Measurements from ENCODE around the gene CLPTM1. TPM values are rescaled to one million over a fixed set of nuclear protein-coding genes. Genes with fewer than 3 reads are reported as not detected.
"Not testable (repeated sequence)": the region's sequence is repeated elsewhere in the genome, so short reads cannot be mapped to it uniquely, and the experiment has no call there.

CLPTM1 gene
- total RNA-seq, 4 donors from 2014 or later: 65.3 to 94.6 (median 79.8) TPM

- Histone ChIP-seq H3K27me3 (no peaks in the 10 kb centered on the region), H3K27ac (no peak overlapping the region), H3K9me3 (no peaks in the 10 kb centered on the region), H3K4me1 (no peaks in the 10 kb centered on the region), H3K4me3 (no peak overlapping the region), H3K36me3 (peaks cover 0 to 17% (median 6%) of the 10 kb centered on the region in 4 donors)
- intact Hi-C loops (cut with DNase I; ENCODE audit: low total_unique reads) (no loop called here), in situ Hi-C loops (cut with MboI; ENCODE audit: low pct_ligation_motif_present in 1 of 4, low pct_unique_long_range_greater_than_20kb in 1 of 4, low sequenced_read_pairs in 3 of 4) (no loop called here)
- TF ChIP-seq POLR2A (IDR thresholded peaks at IDR 0.05) (no peak), CTCF (IDR thresholded peaks at IDR 0.05) (no peak), EP300 (IDR thresholded peaks at IDR 0.05; ENCODE audit: low read depth) (no peak), POLR2AphosphoS5 (IDR thresholded peaks at IDR 0.05) (no peak)
- WGBS, 2 donors (ENCODE audit: low coverage in 1 of 2): 91% methylated on average over 44 of the region's 44 CpGs; no CpG with 5 or more reads in 1 of the 2 donors
- DNase-seq: no peak
These were observed 37.4 kb downstream of the CLPTM1 start for GRCh38 chr19:44992336-44993163.

- H3K36me3 ChIP-seq: peaks cover 0 to 17% (median 6%) of the 10 kb centered on the region in 4 donors
- H3K9me3 ChIP-seq: no peaks in the 10 kb centered on the region
- no peak for DNase-seq
- intact Hi-C loops (cut with DNase I; ENCODE audit: low total_unique reads): no loop called here
- H3K4me3 ChIP-seq: no peak overlapping the region
- no peaks in the 10 kb centered on the region for H3K27me3 ChIP-seq
- WGBS, 2 donors (ENCODE audit: low coverage in 1 of 2): 87 to 91% methylated on average over 6 of the region's 6 CpGs
- in situ Hi-C loops (cut with MboI; ENCODE audit: low pct_ligation_motif_present in 1 of 4, low pct_unique_long_range_greater_than_20kb in 1 of 4, low sequenced_read_pairs in 3 of 4): no loop called here
- TF ChIP-seq POLR2A (IDR thresholded peaks at IDR 0.05): no peak
- TF ChIP-seq EP300 (IDR thresholded peaks at IDR 0.05; ENCODE audit: low read depth): no peak
- no peak for TF ChIP-seq POLR2AphosphoS5 (IDR thresholded peaks at IDR 0.05)
- no peak for TF ChIP-seq CTCF (IDR thresholded peaks at IDR 0.05)
- no peak overlapping the region for H3K27ac ChIP-seq
- no peaks in the 10 kb centered on the region for H3K4me1 ChIP-seq
These were observed 38.3 kb downstream of the CLPTM1 start for GRCh38 chr19:44993526-44993925.

GRCh38 chr19:44993926-44994537 is 38.9 kb downstream of the CLPTM1 start:
- in situ Hi-C loops (cut with MboI; ENCODE audit: low pct_ligation_motif_present in 1 of 4, low pct_unique_long_range_greater_than_20kb in 1 of 4, low sequenced_read_pairs in 3 of 4): no loop called here
- no peak for TF ChIP-seq POLR2A (IDR thresholded peaks at IDR 0.05)
- TF ChIP-seq POLR2AphosphoS5 (IDR thresholded peaks at IDR 0.05): no peak
- TF ChIP-seq CTCF (IDR thresholded peaks at IDR 0.05): no peak
- no peak for TF ChIP-seq EP300 (IDR thresholded peaks at IDR 0.05; ENCODE audit: low read depth)
- Histone ChIP-seq H3K4me1 (no peaks in the 10 kb centered on the region), H3K4me3 (no peak overlapping the region), H3K9me3 (no peaks in the 10 kb centered on the region), H3K27me3 (no peaks in the 10 kb centered on the region), H3K36me3 (peaks cover 0 to 17% (median 6%) of the 10 kb centered on the region in 4 donors), H3K27ac (no peak overlapping the region)
- WGBS, 2 donors (ENCODE audit: low coverage in 1 of 2): 92 to 100% methylated on average over 1 to 12 of the region's 12 CpGs
- DNase-seq: no peak
- intact Hi-C loops (cut with DNase I; ENCODE audit: low total_unique reads): no loop called here

- H3K4me1 ChIP-seq: peaks cover 7 to 15% (median 13%) of the 10 kb centered on the region in 4 donors
- intact Hi-C loops (cut with DNase I; ENCODE audit: low total_unique reads) (no loop called here), in situ Hi-C loops (cut with MboI; ENCODE audit: low pct_ligation_motif_present in 1 of 4, low pct_unique_long_range_greater_than_20kb in 1 of 4, low sequenced_read_pairs in 3 of 4) (no loop called here)
- no peak overlapping the region for H3K27ac ChIP-seq
- H3K27me3 ChIP-seq: no peaks in the 10 kb centered on the region
- no peaks in the 10 kb centered on the region for H3K9me3 ChIP-seq
- WGBS, 2 donors (ENCODE audit: low coverage in 1 of 2): 80 to 95% methylated on average over 3 to 4 of the region's 4 CpGs
- no peak for TF ChIP-seq POLR2A (IDR thresholded peaks at IDR 0.05)
- TF ChIP-seq CTCF (IDR thresholded peaks at IDR 0.05): no peak
- TF ChIP-seq EP300 (IDR thresholded peaks at IDR 0.05; ENCODE audit: low read depth): no peak
- no peak for TF ChIP-seq POLR2AphosphoS5 (IDR thresholded peaks at IDR 0.05)
- H3K36me3 ChIP-seq: peaks cover 0 to 2% (median 0%) of the 10 kb centered on the region in 4 donors
- H3K4me3 ChIP-seq: no peak overlapping the region
- DNase-seq: no peak
These were observed 42.8 kb downstream of the CLPTM1 start for GRCh38 chr19:44998025-44998424.

- H3K9me3 ChIP-seq; intact Hi-C loops (cut with DNase I; ENCODE audit: low total_unique reads); H3K4me3 ChIP-seq; H3K27me3 ChIP-seq; H3K36me3 ChIP-seq; DNase-seq; H3K27ac ChIP-seq; in situ Hi-C loops (cut with MboI; ENCODE audit: low pct_ligation_motif_present in 1 of 4, low pct_unique_long_range_greater_than_20kb in 1 of 4, low sequenced_read_pairs in 3 of 4): not testable (repeated sequence)
- 60 to 77% methylated on average over 3 to 12 of the region's 12 CpGs for WGBS, 2 donors (ENCODE audit: low coverage in 1 of 2)
- peaks cover 7 to 15% (median 13%) of the 10 kb centered on the region in 4 donors for H3K4me1 ChIP-seq
These were observed 44.1 kb downstream of the CLPTM1 start for GRCh38 chr19:44999131-44999925.

GRCh38 chr19:45000665-45001064 is 45.5 kb downstream of the CLPTM1 start:
- WGBS, 2 donors (ENCODE audit: low coverage in 1 of 2): 62% methylated on average over 19 of the region's 19 CpGs; no CpG with 5 or more reads in 1 of the 2 donors
- intact Hi-C loops (cut with DNase I; ENCODE audit: low total_unique reads); DNase-seq; H3K9me3 ChIP-seq; H3K36me3 ChIP-seq; H3K27me3 ChIP-seq; in situ Hi-C loops (cut with MboI; ENCODE audit: low pct_ligation_motif_present in 1 of 4, low pct_unique_long_range_greater_than_20kb in 1 of 4, low sequenced_read_pairs in 3 of 4): not testable (repeated sequence)
- Histone ChIP-seq H3K27ac (peak overlapping the region; percentile 100), H3K4me3 (peak overlapping the region in 2 of 4 donors; percentile 34 to 84), H3K4me1 (peaks cover 7 to 26% (median 16%) of the 10 kb centered on the region in 4 donors)

Measured in transverse colon (tissue), 4 donors.